Stomach (tissue), 9 donors: ENCODE data around the gene ZNF587B. TPM values are rescaled to one million over a fixed set of nuclear protein-coding genes. Genes with fewer than 3 reads are reported as not detected.
"Not testable (repeated sequence)": the region's sequence is repeated elsewhere in the genome, so short reads cannot be mapped to it uniquely, and the experiment has no call there.

Experiments
- DNase-seq, 2 donors: peaks; one replicate each; pipeline versions ENCODE4 v3.0.0 to v3.0.0-alpha.2; 2013 to 2019
- H3K27ac ChIP-seq, 5 donors: fragments of 200-600 bp in 4 of 5; sonication (generic) in 4 of 5; one replicate each; pipeline ENCODE4 v1.5.1; 2013 to 2019; ENCODE audit warnings: mild to moderate bottlenecking in 1 of 5, moderate library complexity in 1 of 5
- H3K27me3 ChIP-seq, 3 donors: fragments of 200-600 bp; sonication (generic); one replicate each; pipeline ENCODE4 v1.5.1; 2017 to 2019; ENCODE audit warnings: mixed run types in 1 of 3
- H3K36me3 ChIP-seq, 4 donors: fragments of 200-600 bp; sonication (generic); 1 replicate in 3 of 4; 2 replicates in 1 of 4; pipeline ENCODE4 v1.5.1; 2016 to 2019
- H3K4me1 ChIP-seq, 4 donors: fragments of 200-600 bp; sonication (generic); one replicate each; pipeline ENCODE4 v1.5.1; 2016 to 2019
- H3K4me3 ChIP-seq, 4 donors: fragments of 200-600 bp; sonication (generic) in 3 of 4; one replicate each; pipeline ENCODE4 v1.5.1; 2016 to 2019; ENCODE audit warnings: mild to moderate bottlenecking in 1 of 4
- H3K9me3 ChIP-seq, 4 donors: fragments of 200-600 bp; sonication (generic); one replicate each; pipeline ENCODE4 v1.5.1; 2016 to 2019
- CTCF ChIP-seq, 7 experiments: fragments of 450-650 bp in 4 of 7; fragments of 200-600 bp in 3 of 7; sonication (generic) in 3 of 7; IDR thresholded peaks; one replicate each; pipeline ENCODE4 v1.5.1; 2016 to 2019; ENCODE audit warnings: antibody characterized with exemption in 7 of 7, control low read depth in 2 of 7, mild to moderate bottlenecking in 1 of 7
- EP300 ChIP-seq: sonication (generic); formaldehyde crosslinking; IDR thresholded peaks from one replicate; pipeline ENCODE4 v1.6.1; 2017; ENCODE audit warnings: antibody characterized with exemption
- POLR2A ChIP-seq, 4 donors: fragments of 450-650 bp; IDR thresholded peaks; one replicate each; pipeline ENCODE4 v1.6.1; 2016; ENCODE audit warnings: antibody characterized with exemption in 4 of 4, control low read depth in 2 of 4, mild to moderate bottlenecking in 1 of 4, moderate library complexity in 1 of 4
- POLR2AphosphoS5 ChIP-seq, 3 donors: sonication (generic); formaldehyde crosslinking; IDR thresholded peaks; one replicate each; pipeline ENCODE4 v1.6.1; 2016; ENCODE audit warnings: antibody characterized with exemption in 3 of 3
- WGBS, 5 donors: extraction: QIAGEN DNeasy Blood & Tissue Kit in 3 of 5; methylation state at CpG; one replicate each; pipeline versions ENCODE4 v1.1.5 to v1.1.7; 2013 to 2018; 5-methylcytosine and 5-hydroxymethylcytosine counted together
- intact Hi-C: fragments of 100-400 bp; cut with DNase I; formaldehyde crosslinking; loops from one replicate; pipeline ENCODE4 v1.15.1; 2023; ENCODE audit warnings: low total_unique reads
- polyA plus RNA-seq, 3 donors: library from polyadenylated mRNA; stranded (reverse); fragments of 200-250 nt; gene quantifications; one replicate each; pipeline ENCODE4 v1.2.3, GENCODE V29; 2013
- total RNA-seq, 5 donors: library from RNA; depleted of rRNA; stranded (reverse); fragments of >200 nt; gene quantifications; one replicate each; pipeline versions ENCODE4 v1.1.0 to v1.2.3, GENCODE V29; 2014 to 2016
- donor health status: healthy with polysubstance abuse.
- donor health status: Bipolar disorder and iron deficiency.
- donor health status: healthy.

Gene ZNF587B
- total and polyA plus RNA-seq, 8 donors = 3.0 to 60.6 (median 10.4) TPM; not detected in 1

GRCh38 chr19:57803594-57804325, 26.3 kb upstream of the ZNF587B start:
- WGBS, 5 donors = 5 to 9% (median 6%) methylated on average over 19 of the region's 19 CpGs
- peak; percentile 43 to 75 for DNase-seq
- peak overlapping the region; percentile 85 to 98 (median 89) for H3K27ac ChIP-seq
- peaks cover 8 to 29% (median 27%) of the 10 kb centered on the region in 4 donors for H3K36me3 ChIP-seq
- no peaks in the 10 kb centered on the region for H3K27me3 ChIP-seq
- H3K4me1 ChIP-seq = peaks cover 23 to 97% (median 61%) of the 10 kb centered on the region in 4 donors
- H3K4me3 ChIP-seq = peak overlapping the region; percentile 45 to 55 (median 50)
- intact Hi-C loops = no loop called here
- TF ChIP-seq CTCF (IDR thresholded peaks at IDR 0.05) (no peak), EP300 (no peak), POLR2AphosphoS5 (IDR thresholded peaks at IDR 0.05) (peak in 2 of 3 donors; percentile 14 to 31), POLR2A (IDR thresholded peaks at IDR 0.05) (no peak)
- H3K9me3 ChIP-seq = no peaks in the 10 kb centered on the region

DNA sequence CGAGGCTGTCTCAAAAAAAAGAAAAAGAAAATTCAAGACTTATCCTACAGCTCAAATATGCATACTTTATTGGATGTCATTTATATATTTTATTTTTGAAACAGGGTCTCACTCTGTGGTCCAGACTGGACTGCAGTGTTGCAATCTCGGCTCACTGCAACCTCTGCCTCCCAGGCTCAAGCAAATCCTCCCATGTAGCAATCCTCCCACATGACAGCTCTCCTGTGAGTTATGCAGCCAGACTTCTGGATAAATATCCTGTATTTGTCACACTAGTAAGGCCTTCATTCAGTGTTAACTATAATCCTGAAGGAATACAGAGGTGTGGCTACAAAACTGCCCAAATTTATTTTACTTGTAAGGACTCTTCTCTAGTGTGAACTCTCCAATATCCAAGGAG, 22.6 kb upstream of the ZNF587B start:
- Histone ChIP-seq H3K9me3 (no peaks in the 10 kb centered on the region), H3K36me3 (peaks cover 21 to 56% (median 53%) of the 10 kb centered on the region in 4 donors), H3K4me3 (peak overlapping the region in 1 of 4 donors; percentile 2), H3K4me1 (peaks cover 23 to 92% (median 53%) of the 10 kb centered on the region in 4 donors), H3K27me3 (no peaks in the 10 kb centered on the region), H3K27ac (peak overlapping the region in 3 of 5 donors; percentile 6 to 94 (median 34))
- intact Hi-C loops = no loop called here
- DNase-seq = no peak
- no peak for TF ChIP-seq EP300
- no peak for TF ChIP-seq POLR2A (IDR thresholded peaks at IDR 0.05)
- TF ChIP-seq CTCF (IDR thresholded peaks at IDR 0.05) = no peak
- TF ChIP-seq POLR2AphosphoS5 (IDR thresholded peaks at IDR 0.05) = no peak
- WGBS, 5 donors = 78 to 93% (median 88%) methylated on average over 2 of the region's 2 CpGs

DNA sequence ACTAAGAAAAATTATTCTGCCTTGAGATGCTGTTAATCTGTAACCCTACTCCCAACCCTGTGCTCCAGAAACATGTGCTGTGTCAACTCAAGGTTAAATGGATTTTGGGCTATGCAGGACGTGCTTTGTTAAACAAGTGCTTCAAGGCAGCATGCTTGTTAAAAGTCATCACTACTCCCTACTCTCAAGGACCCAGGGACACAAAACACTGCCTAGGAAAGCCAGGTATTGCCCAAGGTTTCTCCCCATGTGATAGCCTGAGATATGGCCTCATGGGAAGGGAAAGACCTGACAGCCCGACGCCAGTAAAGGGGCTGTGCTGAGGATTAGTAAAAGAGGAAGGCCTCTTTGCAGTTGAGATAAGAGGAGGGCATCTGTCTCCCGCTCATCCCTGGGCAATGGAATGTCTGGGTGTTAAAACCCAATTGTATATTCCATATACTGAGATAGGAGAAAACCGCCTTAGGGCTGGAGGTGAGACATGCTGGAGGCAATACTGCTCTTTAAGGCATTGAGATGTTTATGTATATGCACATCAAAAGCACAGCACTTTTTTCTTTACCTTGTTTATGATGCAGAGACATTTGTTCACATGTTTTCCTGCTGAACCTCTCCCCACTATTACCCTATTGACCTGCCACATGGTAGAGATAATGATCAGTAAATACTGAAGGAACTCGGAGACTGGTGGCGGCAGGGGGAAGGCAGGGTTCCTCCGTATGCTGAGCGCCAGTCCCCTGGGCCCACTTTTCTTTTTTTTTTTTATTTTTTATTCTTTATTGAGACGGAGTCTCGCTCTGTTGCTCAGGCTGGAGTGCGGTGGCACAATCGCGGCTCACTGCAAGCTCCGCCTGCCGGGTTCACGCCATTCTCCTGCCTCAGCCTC, 19.4 kb upstream of the ZNF587B start:
- 38 to 61% (median 51%) methylated on average over 17 of the region's 17 CpGs for WGBS, 5 donors
- H3K9me3 ChIP-seq, intact Hi-C loops, H3K27me3 ChIP-seq: not testable (repeated sequence)
- H3K36me3 ChIP-seq = peaks cover 24 to 61% (median 59%) of the 10 kb centered on the region in 4 donors
- peak; percentile 52 to 54 for DNase-seq
- H3K27ac ChIP-seq = peak overlapping the region; percentile 72 to 93 (median 87)
- H3K4me1 ChIP-seq = peaks cover 23 to 85% (median 62%) of the 10 kb centered on the region in 4 donors
- TF ChIP-seq POLR2AphosphoS5 (IDR thresholded peaks at IDR 0.05) = peak in 2 of 3 donors; percentile 16 to 31
- peak overlapping the region in 2 of 4 donors; percentile 15 to 93 for H3K4me3 ChIP-seq

GRCh38 chr19:57812226-57812625, 17.9 kb upstream of the ZNF587B start:
- peak overlapping the region; percentile 71 to 93 (median 82) for H3K4me3 ChIP-seq
- intact Hi-C loops = no loop called here
- 65 to 88% (median 73%) methylated on average over 3 of the region's 3 CpGs for WGBS, 5 donors

DNA sequence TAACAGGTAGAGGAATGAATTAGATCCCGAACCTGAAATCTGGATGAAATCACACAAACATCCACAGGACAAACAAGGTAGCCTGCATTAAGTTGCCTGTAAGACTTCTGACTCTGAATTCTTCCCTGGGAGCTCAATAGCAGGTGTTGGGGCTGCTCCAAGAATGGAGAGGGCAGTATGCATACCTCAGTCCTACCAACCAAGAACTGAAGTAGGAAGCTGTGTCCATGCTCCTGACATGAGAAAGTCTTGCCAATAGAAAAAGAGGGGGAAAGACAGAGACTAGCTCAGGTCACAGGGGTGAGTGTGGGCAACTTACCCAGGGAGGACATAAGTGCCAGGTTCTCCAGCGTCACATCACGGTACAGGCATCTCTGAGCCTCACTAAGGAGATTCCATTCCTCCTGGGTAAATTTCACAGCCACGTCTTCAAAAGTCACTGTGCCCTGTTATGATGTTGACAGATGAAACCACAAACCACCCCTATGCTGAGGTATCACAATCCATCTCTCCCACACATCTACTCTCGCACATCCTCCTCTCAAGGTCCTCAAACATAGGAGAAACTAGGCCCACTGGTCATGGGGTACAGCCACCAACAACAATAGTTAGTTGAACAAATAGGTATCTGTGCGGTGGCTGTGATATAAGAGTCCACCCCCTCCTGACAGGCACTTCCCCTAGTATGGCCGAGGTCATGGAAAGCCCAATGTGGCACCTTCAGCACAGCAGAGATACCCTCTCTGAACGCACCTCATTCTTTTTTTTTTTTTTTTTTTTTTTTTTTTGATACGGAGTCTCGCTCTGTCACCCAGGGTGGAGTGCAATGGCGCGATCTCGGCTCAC, 16.9 kb upstream of the ZNF587B start:
- H3K27me3 ChIP-seq, DNase-seq, H3K9me3 ChIP-seq, intact Hi-C loops: not testable (repeated sequence)
- WGBS, 5 donors = 44 to 59% (median 49%) methylated on average over 9 to 13 of the region's 13 CpGs
- Histone ChIP-seq H3K27ac (peak overlapping the region; percentile 82 to 93 (median 89)), H3K4me3 (peak overlapping the region; percentile 71 to 93 (median 82)), H3K4me1 (peaks cover 23 to 61% (median 44%) of the 10 kb centered on the region in 4 donors), H3K36me3 (peaks cover 16 to 42% (median 39%) of the 10 kb centered on the region in 4 donors)

More at GRCh38 chr19:57812226-57812625, 17.9 kb upstream of the ZNF587B start:
- H3K27me3 ChIP-seq = no peaks in the 10 kb centered on the region
- peaks cover 24 to 52% (median 49%) of the 10 kb centered on the region in 4 donors for H3K36me3 ChIP-seq
- peaks cover 23 to 71% (median 51%) of the 10 kb centered on the region in 4 donors for H3K4me1 ChIP-seq
- peak overlapping the region; percentile 42 to 93 (median 89) for H3K27ac ChIP-seq
- DNase-seq = no peak
- TF ChIP-seq CTCF (IDR thresholded peaks at IDR 0.05) = no peak
- TF ChIP-seq POLR2AphosphoS5 (IDR thresholded peaks at IDR 0.05) = no peak
- no peak for TF ChIP-seq EP300
- no peak for TF ChIP-seq POLR2A (IDR thresholded peaks at IDR 0.05)
- H3K9me3 ChIP-seq = no peaks in the 10 kb centered on the region
